Diencephalon (tissue), 1 donor: Measurements from ENCODE around the gene KRTAP20-4. TPM values are rescaled to one million over a fixed set of nuclear protein-coding genes. Genes with fewer than 3 reads are reported as not detected.

Experiments
- small RNA-seq: library from RNA; depleted of rRNA; stranded (forward); fragments of <200 nt; gene quantifications from one replicate; pipeline ENCODE3, GENCODE V24; 2014
- total RNA-seq: library from RNA; depleted of rRNA; stranded (reverse); fragments of >200 nt; gene quantifications from one replicate; pipeline ENCODE4 v1.2.3, GENCODE V29; 2014

The KRTAP20-4 gene
- total RNA-seq = not detected

DNA sequence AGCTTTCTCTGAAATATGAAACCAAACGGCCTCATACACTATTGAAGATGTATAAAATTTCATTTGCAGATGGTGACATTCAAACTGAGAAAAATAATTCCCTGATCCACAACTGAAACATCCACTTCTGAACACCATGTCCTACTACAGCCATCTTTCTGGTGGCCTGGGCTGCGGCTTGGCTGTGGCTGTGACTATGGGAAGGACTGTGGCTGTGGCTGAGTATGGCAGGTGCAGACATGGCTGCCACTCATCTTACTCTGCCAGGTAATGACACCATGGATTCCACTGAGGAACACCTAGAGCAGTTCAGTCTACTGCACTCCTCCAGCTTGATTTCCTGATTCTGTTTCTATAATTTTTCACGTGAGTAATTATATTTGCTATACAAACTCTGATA, at the start of gene KRTAP20-4:
Gene KRTAP20-4, plus strand, starts transcription at position 106 of the 400 bp plus-strand sequence.

DNA sequence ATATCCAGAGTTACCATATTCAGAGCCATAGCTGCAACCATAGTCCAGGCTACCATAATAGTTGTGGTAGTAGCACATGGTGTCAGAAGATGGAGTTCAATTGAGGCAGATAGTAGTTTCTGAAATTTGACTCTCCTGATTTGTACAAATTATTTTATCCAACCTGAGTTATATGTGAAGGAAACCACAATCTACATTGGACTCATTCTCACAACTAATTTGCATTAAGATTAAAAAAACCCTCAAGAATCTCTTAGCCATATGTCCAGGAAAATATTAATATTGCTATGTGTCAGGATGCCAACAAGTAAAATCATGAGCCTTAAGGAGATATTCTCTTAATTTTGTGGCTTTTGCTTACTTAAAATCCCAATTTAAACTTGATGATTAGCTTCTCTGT, 30.1 kb upstream of the KRTAP20-4 start, which contains the start of gene KRTAP22-2:
Gene KRTAP22-2, minus strand, starts transcription at position 101 of the 400 bp plus-strand sequence.

DNA sequence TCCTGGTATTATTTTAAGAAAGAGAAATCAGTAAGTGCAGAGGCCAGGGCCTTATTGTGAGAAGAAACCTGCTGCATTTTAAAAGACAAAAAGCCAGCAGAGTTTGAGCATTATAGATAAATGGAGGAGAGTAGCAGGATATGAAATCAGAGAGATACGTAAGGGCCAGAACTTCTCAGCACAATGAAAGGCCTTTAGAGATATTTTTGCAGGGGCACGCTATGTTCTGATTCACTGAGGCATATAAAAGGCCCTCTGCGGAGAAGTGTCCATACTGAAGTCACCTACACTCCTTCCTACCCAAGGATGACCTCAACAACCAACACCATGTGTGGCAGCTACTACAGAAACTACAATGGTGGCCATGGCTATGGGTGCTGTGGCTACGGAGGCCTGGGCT, 28.3 kb upstream of the KRTAP20-4 start, which contains the start of gene KRTAP6-3:
Gene KRTAP6-3, plus strand, starts transcription at position 301 of the 400 bp plus-strand sequence. Its CDS starts 6 bp downstream, at position 307.

DNA sequence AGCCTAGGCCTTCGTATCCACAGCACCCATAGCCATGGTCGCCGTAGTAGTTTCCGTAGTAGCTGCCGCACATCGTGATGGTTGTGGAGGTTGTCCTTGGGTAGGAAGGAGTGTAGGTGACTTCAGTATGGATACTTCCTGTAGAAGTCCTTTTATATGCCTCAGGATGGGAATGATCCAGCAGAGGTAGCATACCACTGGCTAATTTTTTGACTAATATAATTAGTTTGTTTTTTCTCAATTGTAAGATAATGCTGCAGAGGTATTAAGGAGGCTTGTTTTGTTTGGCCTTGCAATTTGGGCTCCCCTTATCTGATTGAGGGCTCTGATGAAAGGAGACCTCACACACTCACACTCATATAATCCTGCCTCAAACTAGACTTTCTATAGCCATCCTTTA, 21.6 kb upstream of the KRTAP20-4 start, which contains the start of gene KRTAP6-2:
Gene KRTAP6-2, minus strand, starts transcription at position 101 of the 400 bp plus-strand sequence. Its CDS starts 28 bp downstream, at position 73.

GRCh38 chr21:30600787-30601186, 19.6 kb upstream of the KRTAP20-4 start, which contains the start of gene KRTAP22-1:
KRTAP22-1 (plus strand) TSS chr21:30601087.

GRCh38 chr21:30613836-30614235, 6.6 kb upstream of the KRTAP20-4 start, which contains the start of gene KRTAP6-1:
KRTAP6-1 (minus strand) TSS chr21:30613930; CDS start chr21:30613904, 26 bp downstream.

DNA sequence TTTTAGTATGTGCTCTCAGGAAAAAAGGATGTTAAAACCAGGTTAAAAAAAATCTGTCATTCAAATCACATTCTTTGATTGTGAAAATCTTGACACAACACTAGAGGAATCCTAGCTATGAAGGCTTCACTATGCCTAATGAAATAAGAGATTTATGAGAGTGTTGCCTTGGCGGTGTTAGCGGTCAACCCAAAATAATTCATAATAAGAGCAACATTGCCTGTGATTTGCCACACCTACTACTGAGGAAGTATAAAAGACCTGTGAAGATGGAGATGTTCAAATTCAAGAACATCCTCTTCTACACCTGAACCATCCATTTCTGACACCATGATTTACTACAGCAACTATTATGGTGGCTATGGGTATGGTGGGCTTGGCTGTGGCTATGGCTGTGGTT, 4.3 kb upstream of the KRTAP20-4 start, which contains the start of gene KRTAP20-1:
Gene KRTAP20-1, plus strand, starts transcription at position 301 of the 400 bp plus-strand sequence. Its CDS starts 30 bp downstream, at position 331.

DNA sequence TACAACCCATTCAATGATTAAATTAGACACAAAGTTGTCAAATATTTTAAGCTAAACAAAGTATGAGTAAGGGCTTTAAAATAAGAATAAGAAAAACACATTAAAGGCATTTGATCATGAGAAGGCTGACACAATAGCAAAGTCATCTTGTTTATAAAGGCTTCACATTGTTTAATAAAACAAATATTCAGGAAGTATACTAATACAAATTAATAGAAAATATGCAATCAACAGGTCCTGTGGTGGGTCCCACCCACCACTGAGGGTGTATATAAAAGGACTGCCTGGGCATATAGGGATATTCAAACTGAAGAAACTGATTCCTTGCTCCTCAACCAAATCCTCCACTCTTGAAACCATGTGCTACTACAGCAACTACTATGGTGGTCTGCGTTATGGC, 14.5 kb downstream of the KRTAP20-4 start, which contains the start of gene KRTAP20-2:
Gene KRTAP20-2, plus strand, starts transcription at position 301 of the 400 bp plus-strand sequence. Its CDS starts 58 bp downstream, at position 359.

DNA sequence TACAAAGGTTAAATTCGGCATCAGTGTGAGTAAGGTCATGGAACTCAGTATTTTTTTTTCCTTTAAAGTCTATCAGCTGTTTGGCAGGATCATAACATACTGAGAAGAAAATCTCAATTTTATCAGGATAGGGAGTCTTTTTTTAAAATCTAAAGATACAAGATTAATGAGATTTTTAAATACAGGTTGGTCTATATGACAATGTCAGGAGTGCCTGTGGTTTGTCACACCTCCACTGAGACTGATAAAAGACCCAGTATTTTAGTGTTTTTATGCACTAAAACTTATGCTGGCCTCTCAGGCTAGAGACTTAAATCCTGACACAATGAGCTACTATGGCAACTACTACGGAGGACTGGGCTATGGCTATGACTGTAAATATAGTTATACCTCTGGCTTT, 22.1 kb downstream of the KRTAP20-4 start, which contains the start of gene KRTAP20-3:
Gene KRTAP20-3, plus strand, starts transcription at position 301 of the 400 bp plus-strand sequence.

Small RNA genes lying within 50 kb of the gene (small RNA-seq; reads per million reads assigned to genes)
- not detected for gene KRTAP20-1
- gene KRTAP20-3 = not detected
- not detected for gene KRTAP20-4
- gene KRTAP22-1 = not detected
- gene KRTAP22-2 = not detected

Other genes starting within 250 kb of the KRTAP20-4 start
- gene KRTAP13-2, start 248.4 kb upstream of the KRTAP20-4 start, total RNA-seq = not detected
- not detected for gene KRTAP13-1, start 224.6 kb upstream of the KRTAP20-4 start, total RNA-seq
- gene KRTAP13-3, start 194.7 kb upstream of the KRTAP20-4 start, total RNA-seq = not detected
- gene KRTAP13-4, start 190.4 kb upstream of the KRTAP20-4 start, total RNA-seq = not detected
- gene KRTAP15-1, start 180.4 kb upstream of the KRTAP20-4 start, total RNA-seq = not detected
- gene KRTAP19-1, start 140.3 kb upstream of the KRTAP20-4 start, total RNA-seq = not detected
- not detected for gene KRTAP19-2, start 133.2 kb upstream of the KRTAP20-4 start, total RNA-seq
- gene KRTAP19-3, start 128.6 kb upstream of the KRTAP20-4 start, total RNA-seq = not detected
- gene KRTAP19-4, start 123.5 kb upstream of the KRTAP20-4 start, total RNA-seq = not detected
- gene KRTAP19-5, start 118.5 kb upstream of the KRTAP20-4 start, total RNA-seq = not detected
- gene KRTAP19-6, start 78.8 kb upstream of the KRTAP20-4 start, total RNA-seq = not detected
- not detected for gene KRTAP19-7, start 59.3 kb upstream of the KRTAP20-4 start, total RNA-seq
- not detected for gene KRTAP22-2, start 30.2 kb upstream of the KRTAP20-4 start, total RNA-seq
- not detected for gene KRTAP6-3, start 28.2 kb upstream of the KRTAP20-4 start, total RNA-seq
- gene KRTAP6-2, start 21.7 kb upstream of the KRTAP20-4 start, total RNA-seq = not detected
- not detected for gene KRTAP22-1, start 19.5 kb upstream of the KRTAP20-4 start, total RNA-seq
- gene KRTAP6-1, start 6.7 kb upstream of the KRTAP20-4 start, total RNA-seq = not detected
- gene KRTAP20-1, start 4.2 kb upstream of the KRTAP20-4 start, total RNA-seq = not detected
- not detected for gene KRTAP20-2, start 14.6 kb downstream of the KRTAP20-4 start, total RNA-seq
- gene KRTAP20-3, start 22.2 kb downstream of the KRTAP20-4 start, total RNA-seq = not detected
- not detected for gene KRTAP21-3, start 98.2 kb downstream of the KRTAP20-4 start, total RNA-seq
- gene KRTAP21-2, start 126.6 kb downstream of the KRTAP20-4 start, total RNA-seq = not detected
- not detected for gene KRTAP21-1, start 134.8 kb downstream of the KRTAP20-4 start, total RNA-seq
- gene KRTAP8-1, start 192.6 kb downstream of the KRTAP20-4 start, total RNA-seq = not detected
- gene KRTAP7-1, start 209.1 kb downstream of the KRTAP20-4 start, total RNA-seq = not detected